Peyer's patch (tissue), 4 donors: Measurements from ENCODE around the gene TDG. TPM values are rescaled to one million over a fixed set of nuclear protein-coding genes. Genes with fewer than 3 reads are reported as not detected.

ENCODE experiments used
- DNase-seq, 3 donors: peaks; one replicate each; pipeline ENCODE4 v3.0.0-alpha.2; 2017 to 2019
- H3K27ac ChIP-seq, 4 donors: fragments of 200-600 bp; sonication (generic); one replicate each; pipeline ENCODE4 v1.5.1; 2016 to 2019
- H3K27me3 ChIP-seq, 2 donors: fragments of 200-600 bp; sonication (generic); one replicate each; pipeline ENCODE4 v1.5.1; 2019
- H3K36me3 ChIP-seq, 3 donors: fragments of 200-600 bp; sonication (generic); one replicate each; pipeline ENCODE4 v1.5.1; 2016 to 2019
- H3K4me1 ChIP-seq, 4 donors: fragments of 200-600 bp; sonication (generic); one replicate each; pipeline ENCODE4 v1.5.1; 2016 to 2019
- H3K4me3 ChIP-seq, 4 donors: fragments of 200-600 bp; sonication (generic); 1 replicate in 3 of 4; 2 replicates in 1 of 4; pipeline ENCODE4 v1.5.1; 2016 to 2019; ENCODE audit warnings: mild to moderate bottlenecking in 1 of 4
- H3K9me3 ChIP-seq, 4 donors: fragments of 200-600 bp; sonication (generic); one replicate each; pipeline ENCODE4 v1.5.1; 2016 to 2019; ENCODE audit warnings: mild to moderate bottlenecking in 1 of 4
- POLR2A ChIP-seq, 2 donors: fragments of 450-650 bp; IDR thresholded peaks; one replicate each; pipeline ENCODE4 v1.5.1; 2017; ENCODE audit warnings: antibody characterized with exemption in 2 of 2, mild to moderate bottlenecking in 2 of 2, moderate library complexity in 2 of 2
- total RNA-seq, 4 donors: library from RNA; depleted of rRNA; stranded (reverse); fragments of >200 nt; gene quantifications; one replicate each; pipeline ENCODE4 v1.1.0, GENCODE V29; 2016
- TF ChIP-seq, protein P1 (sequence below), 6 experiments: fragments of 450-650 bp in 4 of 6; fragments of 200-600 bp in 2 of 6; sonication (generic) in 1 of 6; IDR thresholded peaks; one replicate each; pipeline ENCODE4 v1.5.1; 2017 to 2019; ENCODE audit warnings: antibody characterized with exemption in 6 of 6, mild to moderate bottlenecking in 3 of 6, moderate library complexity in 1 of 6

The TDG gene
- total RNA-seq: 10 to 100 TPM; 24.5 to 37.0 (median 31.1) TPM

DNA sequence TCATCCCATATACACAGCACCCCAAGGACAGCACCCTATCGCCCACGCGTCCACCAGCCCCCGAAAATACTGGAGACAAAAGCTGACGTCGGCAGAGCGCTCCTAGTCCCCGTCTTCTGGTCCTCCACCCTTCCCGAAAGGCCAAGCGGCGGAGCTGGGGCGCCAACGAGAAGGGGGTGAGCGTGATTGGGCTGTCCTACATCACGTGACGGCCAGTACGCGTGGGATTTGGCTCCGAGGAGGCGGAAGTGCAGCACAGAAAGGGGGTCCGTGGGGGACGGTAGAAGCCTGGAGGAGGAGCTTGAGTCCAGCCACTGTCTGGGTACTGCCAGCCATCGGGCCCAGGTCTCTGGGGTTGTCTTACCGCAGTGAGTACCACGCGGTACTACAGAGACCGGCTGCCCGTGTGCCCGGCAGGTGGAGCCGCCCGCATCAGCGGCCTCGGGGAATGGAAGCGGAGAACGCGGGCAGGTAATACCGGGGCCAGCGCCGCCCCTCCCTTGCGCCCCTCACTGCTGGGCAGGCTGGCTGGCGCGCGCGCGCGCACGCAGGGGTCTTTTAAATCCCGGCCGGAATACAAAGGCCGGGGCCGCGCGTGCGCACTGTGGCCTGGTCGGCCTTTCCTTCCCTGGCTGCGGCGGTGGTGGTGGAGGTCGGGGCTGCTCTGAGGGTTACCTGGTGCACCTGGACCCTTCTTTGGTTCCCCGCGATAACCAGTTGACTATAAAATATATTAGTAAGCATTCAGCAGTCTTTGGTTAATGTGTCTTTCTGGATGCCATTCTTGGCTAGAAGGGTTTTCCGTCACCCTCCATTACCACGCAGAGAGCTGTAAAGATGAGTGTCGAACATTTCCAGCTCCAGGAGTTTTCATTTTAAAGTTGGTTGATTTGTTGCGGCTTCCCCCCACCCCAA lies at the start of gene TDG:
TSS of gene TDG (plus strand) at position 283 of the 915 bp plus-strand sequence. CDS start at position 449, 166 bp downstream.
- peak within 1 kb of the TSS; percentile 73 to 99 (median 77) for H3K4me3 ChIP-seq
- H3K27me3 ChIP-seq: no peaks in the 10 kb centered on the region
- H3K36me3 ChIP-seq: peaks cover 0 to 4% (median 0%) of the 10 kb centered on the region in 3 donors
- DNase-seq: peak; percentile 97 to 99 (median 97)
- TF ChIP-seq, protein P1, sequence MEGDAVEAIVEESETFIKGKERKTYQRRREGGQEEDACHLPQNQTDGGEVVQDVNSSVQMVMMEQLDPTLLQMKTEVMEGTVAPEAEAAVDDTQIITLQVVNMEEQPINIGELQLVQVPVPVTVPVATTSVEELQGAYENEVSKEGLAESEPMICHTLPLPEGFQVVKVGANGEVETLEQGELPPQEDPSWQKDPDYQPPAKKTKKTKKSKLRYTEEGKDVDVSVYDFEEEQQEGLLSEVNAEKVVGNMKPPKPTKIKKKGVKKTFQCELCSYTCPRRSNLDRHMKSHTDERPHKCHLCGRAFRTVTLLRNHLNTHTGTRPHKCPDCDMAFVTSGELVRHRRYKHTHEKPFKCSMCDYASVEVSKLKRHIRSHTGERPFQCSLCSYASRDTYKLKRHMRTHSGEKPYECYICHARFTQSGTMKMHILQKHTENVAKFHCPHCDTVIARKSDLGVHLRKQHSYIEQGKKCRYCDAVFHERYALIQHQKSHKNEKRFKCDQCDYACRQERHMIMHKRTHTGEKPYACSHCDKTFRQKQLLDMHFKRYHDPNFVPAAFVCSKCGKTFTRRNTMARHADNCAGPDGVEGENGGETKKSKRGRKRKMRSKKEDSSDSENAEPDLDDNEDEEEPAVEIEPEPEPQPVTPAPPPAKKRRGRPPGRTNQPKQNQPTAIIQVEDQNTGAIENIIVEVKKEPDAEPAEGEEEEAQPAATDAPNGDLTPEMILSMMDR (IDR thresholded peaks at IDR 0.05): peak in 3 of 6 experiments; percentile 10 to 29 (median 22)
- peak; percentile 75 to 88 for TF ChIP-seq POLR2A (IDR thresholded peaks at IDR 0.05)
- peaks cover 0 to 28% (median 10%) of the 10 kb centered on the region in 4 donors for H3K4me1 ChIP-seq
- no peaks in the 10 kb centered on the region for H3K9me3 ChIP-seq
- peak within 1 kb of the TSS; percentile 92 to 99 (median 93) for H3K27ac ChIP-seq

DNA sequence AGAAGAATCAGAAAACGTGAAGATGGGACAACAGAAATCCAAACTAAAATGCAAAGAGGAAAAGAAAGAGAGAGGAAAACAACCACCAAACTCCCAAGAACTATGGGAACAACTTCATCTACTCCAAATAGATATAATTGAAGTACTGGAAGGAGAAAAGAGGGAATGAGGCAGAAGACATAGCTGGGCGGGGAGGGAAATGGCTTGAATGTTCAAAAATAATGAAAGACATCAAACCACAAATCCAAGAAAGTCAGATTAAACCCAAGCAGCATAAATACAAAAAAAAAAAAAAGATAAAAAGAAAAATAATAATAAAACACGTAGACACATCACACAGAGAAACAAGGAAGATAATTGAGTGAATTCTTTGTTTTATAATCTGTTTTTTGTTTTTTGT lies 47.8 kb upstream of the TDG start:
- TF ChIP-seq, protein P1 (IDR thresholded peaks at IDR 0.05): no peak
- no peak for TF ChIP-seq POLR2A (IDR thresholded peaks at IDR 0.05)
- H3K27me3 ChIP-seq: no peaks in the 10 kb centered on the region
- no peak overlapping the region for H3K27ac ChIP-seq
- H3K36me3 ChIP-seq: no peaks in the 10 kb centered on the region
- DNase-seq: no peak
- H3K9me3 ChIP-seq: no peaks in the 10 kb centered on the region
- no peak overlapping the region for H3K4me3 ChIP-seq
- no peaks in the 10 kb centered on the region for H3K4me1 ChIP-seq

DNA sequence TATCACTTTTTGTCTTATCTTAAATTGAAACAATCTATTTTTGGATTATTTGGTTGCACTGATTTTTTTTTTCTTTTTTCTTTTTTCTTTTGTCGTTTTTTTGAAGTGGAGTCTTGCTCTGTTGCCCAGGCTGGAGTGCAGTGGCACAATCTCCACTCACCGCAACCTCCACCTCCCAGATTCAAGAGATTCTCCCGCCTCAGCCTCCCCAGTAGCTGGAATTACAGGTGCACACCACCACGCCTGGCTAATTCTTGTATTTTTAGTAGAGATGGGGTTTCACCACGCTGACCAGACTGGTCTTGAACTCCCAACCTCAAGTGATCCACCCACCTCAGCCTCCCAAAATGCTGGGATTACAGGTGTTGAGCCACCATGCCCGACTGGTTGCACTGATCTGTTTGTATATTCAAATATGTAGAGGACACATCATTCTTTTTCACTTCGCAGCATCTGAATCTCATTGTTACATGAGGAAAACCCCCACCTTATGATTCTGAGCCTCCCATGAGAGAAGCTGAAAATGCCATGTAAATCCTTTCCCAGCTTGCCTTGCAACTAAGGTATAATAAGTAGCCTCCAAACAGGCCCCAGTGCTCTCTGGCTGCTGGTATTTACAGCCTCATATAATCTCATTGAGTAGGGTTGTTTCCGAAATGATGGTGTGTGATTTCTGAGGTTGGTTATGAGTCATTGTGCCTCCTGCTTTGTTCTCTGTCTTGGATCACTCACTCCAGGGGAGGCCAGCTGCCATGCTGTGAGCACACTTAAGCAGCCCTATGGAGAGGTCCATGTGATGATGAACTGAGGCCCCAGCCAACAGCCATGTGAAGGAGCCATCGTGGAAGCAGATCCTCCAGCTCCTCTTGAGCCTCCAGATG lies 40.7 kb upstream of the TDG start:
- no peak overlapping the region for H3K4me3 ChIP-seq
- H3K9me3 ChIP-seq: no peaks in the 10 kb centered on the region
- no peaks in the 10 kb centered on the region for H3K36me3 ChIP-seq
- no peak overlapping the region for H3K27ac ChIP-seq
- DNase-seq: no peak
- peaks cover 0 to 6% (median 0%) of the 10 kb centered on the region in 4 donors for H3K4me1 ChIP-seq
- no peaks in the 10 kb centered on the region for H3K27me3 ChIP-seq
- no peak for TF ChIP-seq POLR2A (IDR thresholded peaks at IDR 0.05)
- TF ChIP-seq, protein P1 (IDR thresholded peaks at IDR 0.05): no peak

DNA sequence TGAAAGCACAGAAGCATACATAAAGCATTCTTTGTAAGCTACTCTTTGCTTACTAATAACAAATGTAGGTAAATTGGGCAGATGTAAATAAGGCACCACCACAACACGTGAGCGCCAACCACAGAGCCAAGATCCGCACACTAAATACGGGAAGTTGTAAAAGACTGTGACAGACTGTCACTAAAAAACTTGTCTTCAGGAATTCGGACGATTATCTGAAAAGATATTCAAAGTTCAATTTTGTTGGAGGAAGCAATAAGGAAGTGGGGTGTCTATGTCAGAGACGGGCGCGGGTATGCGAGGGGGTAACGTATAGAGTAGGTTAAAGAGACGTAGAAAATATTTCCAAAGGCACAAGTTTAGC lies 37.0 kb upstream of the TDG start:
- DNase-seq: peak; percentile 46 to 90 (median 86)
- Histone ChIP-seq H3K36me3 (peaks cover 0 to 10% (median 0%) of the 10 kb centered on the region in 3 donors), H3K9me3 (no peaks in the 10 kb centered on the region), H3K4me1 (peaks cover 0 to 23% (median 11%) of the 10 kb centered on the region in 4 donors), H3K4me3 (peak overlapping the region; percentile 56 to 84 (median 70)), H3K27me3 (no peaks in the 10 kb centered on the region), H3K27ac (peak overlapping the region; percentile 90 to 97 (median 96))
- TF ChIP-seq, protein P1 (IDR thresholded peaks at IDR 0.05): no peak
- TF ChIP-seq POLR2A (IDR thresholded peaks at IDR 0.05): no peak

DNA sequence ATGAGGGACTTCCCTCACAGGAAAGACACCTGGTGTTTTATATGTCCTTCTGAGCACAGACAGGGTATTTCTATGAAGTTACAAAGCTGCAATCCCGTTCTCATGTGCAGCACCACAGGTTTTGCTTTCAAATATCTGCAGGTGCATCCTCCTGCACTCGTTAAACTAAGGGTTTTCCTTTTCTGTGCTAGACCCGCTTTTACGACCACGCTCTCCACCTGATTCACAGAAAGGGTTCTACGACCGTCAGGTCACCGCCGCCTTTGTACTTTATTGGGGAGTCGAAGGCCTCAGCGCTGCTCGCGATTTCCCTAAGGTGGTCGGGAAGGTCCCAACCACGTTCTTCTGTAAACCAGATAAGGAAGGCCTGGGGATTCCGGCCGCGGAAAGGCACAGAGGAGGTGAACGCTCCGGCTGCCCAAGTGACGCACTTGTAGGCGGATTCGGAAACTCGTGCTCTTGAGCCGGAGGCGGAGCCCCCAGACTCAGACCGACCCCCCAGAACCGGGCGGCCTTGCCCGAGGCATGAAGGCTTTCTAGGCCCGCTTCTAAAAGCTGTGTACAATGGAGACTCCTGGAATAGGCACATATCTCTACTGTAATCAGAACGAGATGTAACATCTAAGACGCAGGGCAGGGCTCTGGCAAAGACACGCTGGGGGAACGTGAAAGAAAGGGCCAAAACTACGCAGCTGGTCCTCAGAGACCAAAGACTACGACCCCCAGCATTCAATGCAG lies 36.5 kb upstream of the TDG start:
- H3K36me3 ChIP-seq: peaks cover 0 to 15% (median 0%) of the 10 kb centered on the region in 3 donors
- peak overlapping the region; percentile 56 to 84 (median 70) for H3K4me3 ChIP-seq
- peaks cover 0 to 24% (median 11%) of the 10 kb centered on the region in 4 donors for H3K4me1 ChIP-seq
- DNase-seq: peak; percentile 78 to 95 (median 86)
- no peaks in the 10 kb centered on the region for H3K27me3 ChIP-seq
- H3K27ac ChIP-seq: peak overlapping the region; percentile 90 to 97 (median 96)
- no peaks in the 10 kb centered on the region for H3K9me3 ChIP-seq
- TF ChIP-seq POLR2A (IDR thresholded peaks at IDR 0.05): peak; percentile 51 to 62
- TF ChIP-seq, protein P1 (IDR thresholded peaks at IDR 0.05): no peak
